Right ventricle myocardium inferior (tissue), 1 donor: Measurements from ENCODE around the gene CAST. TPM values are rescaled to one million over a fixed set of nuclear protein-coding genes. Genes with fewer than 3 reads are reported as not detected.
"Not testable (repeated sequence)": the region's sequence is repeated elsewhere in the genome, so short reads cannot be mapped to it uniquely, and the experiment has no call there.

ENCODE experiments used
- ATAC-seq: fragments of 200-7000 bp; cut with Tn5 transposase; one replicate; pipeline ENCODE4 v1.9.1; 2020; ENCODE audit warnings: mild to moderate bottlenecking, moderate library complexity
- DNase-seq: peaks from one replicate; pipeline ENCODE4 v3.0.0; 2021; ENCODE audit errors: missing footprints
- intact Hi-C: fragments of 100-400 bp; cut with DNase I; formaldehyde crosslinking; loops from one replicate; pipeline ENCODE4 v1.11.0; 2022
- total RNA-seq: library from RNA; stranded (reverse); fragmentation: NEBNext Ultra II Directional; extraction: Animal tissue kit (Norgen Biotek cat#: 25700); gene quantifications from one replicate; pipeline ENCODE4 v1.2.1, GENCODE V29; 2021
- donor health status: DM: no; HTN: yes; CAD: no; lungs with severe emphysema.

Gene CAST
- total RNA-seq, 1 donor from 2014 or later = 461 TPM

GRCh38 chr5:96781031-96781971, 119.1 kb downstream of the CAST start:
- intact Hi-C loops = no loop called here
- no peak for DNase-seq
- no peak for ATAC-seq

- DNase-seq (no peak), ATAC-seq (no peak)
- intact Hi-C loops = no loop called here
These were observed 121.2 kb downstream of the CAST start for GRCh38 chr5:96783326-96783725.

- no peak for DNase-seq
- no peak for ATAC-seq
- intact Hi-C loops = no loop called here
These were observed 123.3 kb downstream of the CAST start for GRCh38 chr5:96785326-96786109.

- DNase-seq (no peak), ATAC-seq (peak; percentile 12)
- intact Hi-C loops = no loop called here
These were observed 126.1 kb downstream of the CAST start for GRCh38 chr5:96788112-96788749.

- intact Hi-C loops = no loop called here
- DNase-seq (no peak), ATAC-seq (no peak)
These were observed 127.7 kb downstream of the CAST start for GRCh38 chr5:96789794-96790330.

GRCh38 chr5:96790961-96791504, 128.9 kb downstream of the CAST start:
- peak; percentile 8 for ATAC-seq
- intact Hi-C loops = no loop called here

GRCh38 chr5:96794757-96795156, 132.6 kb downstream of the CAST start:
- ATAC-seq (no peak), DNase-seq (no peak)
- intact Hi-C loops = no loop called here

More at GRCh38 chr5:96790961-96791504, 128.9 kb downstream of the CAST start:
- no peak for DNase-seq

- ATAC-seq = no peak
- intact Hi-C loops = no loop called here
- DNase-seq = no peak
These were observed 133.4 kb downstream of the CAST start for GRCh38 chr5:96795626-96796025.

GRCh38 chr5:96796434-96796833, 134.3 kb downstream of the CAST start:
- ATAC-seq (no peak), DNase-seq (no peak)
- intact Hi-C loops = no loop called here

GRCh38 chr5:96801718-96802117, 139.5 kb downstream of the CAST start:
- intact Hi-C loops, DNase-seq, ATAC-seq: not testable (repeated sequence)

GRCh38 chr5:96807075-96807654, 145.0 kb downstream of the CAST start:
- ATAC-seq = peak; percentile 77
- DNase-seq = peak; percentile 90
- intact Hi-C loops = loop anchor here (5.0 kb wide), 2 partner anchors 130 to 1965 kb away; partner anchors contain the start of genes LNPEP and RGMB

- intact Hi-C loops = loop anchor here (1.0 to 5.0 kb wide), 4 partner anchors 68 to 1964 kb away; partner anchors contain the start of genes CAST, ERAP2, LNPEP and RGMB
- no peak for DNase-seq
- ATAC-seq = no peak
These were observed 146.3 kb downstream of the CAST start for GRCh38 chr5:96808541-96808828.

GRCh38 chr5:96808868-96809558, 146.8 kb downstream of the CAST start:
- intact Hi-C loops = loop anchor here (1.0 to 5.0 kb wide), 4 partner anchors 67 to 1963 kb away; partner anchors contain the start of genes CAST, ERAP2, LNPEP and RGMB
- ATAC-seq (no peak), DNase-seq (no peak)

GRCh38 chr5:96809921-96810320, 147.7 kb downstream of the CAST start:
- intact Hi-C loops = loop anchor here (2.0 to 5.0 kb wide), 3 partner anchors 127 to 1962 kb away; partner anchors contain the start of genes CAST, LNPEP and RGMB
- no peak for ATAC-seq
- DNase-seq = no peak

- ATAC-seq = no peak
- no peak for DNase-seq
- intact Hi-C loops = no loop called here
These were observed 150.7 kb downstream of the CAST start for GRCh38 chr5:96812851-96813250.

- ATAC-seq (no peak), DNase-seq (no peak)
- intact Hi-C loops = no loop called here
These were observed 151.9 kb downstream of the CAST start for GRCh38 chr5:96814041-96814440.

- ATAC-seq (no peak), DNase-seq (no peak)
- intact Hi-C loops = no loop called here
These were observed 154.3 kb downstream of the CAST start for GRCh38 chr5:96816411-96816939.
